Coronary artery (tissue), 2 donors: ENCODE results near the gene SLCO4C1.
"Not testable (repeated sequence)": the region's sequence is repeated elsewhere in the genome, so short reads cannot be mapped to it uniquely, and the experiment has no call there.

Experiments used
- DNase-seq: peaks from one replicate; pipeline ENCODE4 v3.0.0-alpha.2; 2017; ENCODE audit warnings: low spot score
- H3K27ac ChIP-seq, 2 donors: fragments of 200-600 bp; sonication (generic); one replicate each; pipeline ENCODE4 v1.5.1; 2016 to 2019
- H3K4me3 ChIP-seq: fragments of 200-600 bp; sonication (generic); 2 replicates; pipeline ENCODE4 v1.5.1; 2016; ENCODE audit warnings: mild to moderate bottlenecking, moderate library complexity
- TF ChIP-seq, protein P1 (sequence below): fragments of 200-600 bp; sonication (generic); IDR thresholded peaks from one replicate; pipeline ENCODE4 v1.5.1; 2019; ENCODE audit warnings: antibody characterized with exemption

Gene SLCO4C1, protein sequence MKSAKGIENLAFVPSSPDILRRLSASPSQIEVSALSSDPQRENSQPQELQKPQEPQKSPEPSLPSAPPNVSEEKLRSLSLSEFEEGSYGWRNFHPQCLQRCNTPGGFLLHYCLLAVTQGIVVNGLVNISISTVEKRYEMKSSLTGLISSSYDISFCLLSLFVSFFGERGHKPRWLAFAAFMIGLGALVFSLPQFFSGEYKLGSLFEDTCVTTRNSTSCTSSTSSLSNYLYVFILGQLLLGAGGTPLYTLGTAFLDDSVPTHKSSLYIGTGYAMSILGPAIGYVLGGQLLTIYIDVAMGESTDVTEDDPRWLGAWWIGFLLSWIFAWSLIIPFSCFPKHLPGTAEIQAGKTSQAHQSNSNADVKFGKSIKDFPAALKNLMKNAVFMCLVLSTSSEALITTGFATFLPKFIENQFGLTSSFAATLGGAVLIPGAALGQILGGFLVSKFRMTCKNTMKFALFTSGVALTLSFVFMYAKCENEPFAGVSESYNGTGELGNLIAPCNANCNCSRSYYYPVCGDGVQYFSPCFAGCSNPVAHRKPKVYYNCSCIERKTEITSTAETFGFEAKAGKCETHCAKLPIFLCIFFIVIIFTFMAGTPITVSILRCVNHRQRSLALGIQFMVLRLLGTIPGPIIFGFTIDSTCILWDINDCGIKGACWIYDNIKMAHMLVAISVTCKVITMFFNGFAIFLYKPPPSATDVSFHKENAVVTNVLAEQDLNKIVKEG

DNA sequence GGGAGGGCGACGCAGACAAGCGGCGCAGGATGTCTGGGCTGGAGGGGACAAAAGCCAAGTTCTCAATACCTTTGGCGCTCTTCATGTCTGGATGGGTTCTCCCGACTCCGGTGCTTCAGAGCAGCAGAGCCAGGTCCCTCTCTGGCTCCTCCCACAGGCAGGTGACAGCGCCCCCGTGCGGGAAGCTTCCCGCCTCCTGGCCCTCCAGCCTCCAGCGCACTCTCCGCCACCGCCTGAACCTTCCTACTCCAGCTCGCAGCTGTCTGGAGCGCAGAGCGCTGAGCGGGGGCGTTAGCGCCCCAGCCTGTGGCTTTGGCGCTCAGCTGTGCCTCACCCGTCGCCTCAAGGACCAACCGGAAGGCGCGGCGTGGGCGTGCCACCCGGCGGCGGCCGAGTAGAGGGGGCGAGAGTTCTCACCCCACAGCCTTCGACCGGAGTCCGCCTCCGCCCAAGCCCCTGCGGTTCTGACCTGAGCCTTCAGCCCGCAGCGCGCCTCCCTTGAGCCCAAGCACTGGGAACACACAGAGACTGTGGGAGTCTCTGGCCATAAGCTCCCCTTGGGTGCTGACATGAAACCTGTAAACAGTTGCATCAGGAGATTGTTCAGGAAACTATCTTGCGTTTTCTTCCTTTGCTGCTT is at the start of gene SLCO4C1:
Gene SLCO4C1 (minus strand): TSS at position 107 of the 640 bp plus-strand sequence. CDS start 22 bp downstream, at position 85.
- Histone ChIP-seq H3K27ac (no peak within 1 kb of the TSS), H3K4me3 (peak within 1 kb of the TSS; percentile 67)
- no peak for DNase-seq
- TF ChIP-seq, protein P1, sequence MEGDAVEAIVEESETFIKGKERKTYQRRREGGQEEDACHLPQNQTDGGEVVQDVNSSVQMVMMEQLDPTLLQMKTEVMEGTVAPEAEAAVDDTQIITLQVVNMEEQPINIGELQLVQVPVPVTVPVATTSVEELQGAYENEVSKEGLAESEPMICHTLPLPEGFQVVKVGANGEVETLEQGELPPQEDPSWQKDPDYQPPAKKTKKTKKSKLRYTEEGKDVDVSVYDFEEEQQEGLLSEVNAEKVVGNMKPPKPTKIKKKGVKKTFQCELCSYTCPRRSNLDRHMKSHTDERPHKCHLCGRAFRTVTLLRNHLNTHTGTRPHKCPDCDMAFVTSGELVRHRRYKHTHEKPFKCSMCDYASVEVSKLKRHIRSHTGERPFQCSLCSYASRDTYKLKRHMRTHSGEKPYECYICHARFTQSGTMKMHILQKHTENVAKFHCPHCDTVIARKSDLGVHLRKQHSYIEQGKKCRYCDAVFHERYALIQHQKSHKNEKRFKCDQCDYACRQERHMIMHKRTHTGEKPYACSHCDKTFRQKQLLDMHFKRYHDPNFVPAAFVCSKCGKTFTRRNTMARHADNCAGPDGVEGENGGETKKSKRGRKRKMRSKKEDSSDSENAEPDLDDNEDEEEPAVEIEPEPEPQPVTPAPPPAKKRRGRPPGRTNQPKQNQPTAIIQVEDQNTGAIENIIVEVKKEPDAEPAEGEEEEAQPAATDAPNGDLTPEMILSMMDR, result no peak

DNA sequence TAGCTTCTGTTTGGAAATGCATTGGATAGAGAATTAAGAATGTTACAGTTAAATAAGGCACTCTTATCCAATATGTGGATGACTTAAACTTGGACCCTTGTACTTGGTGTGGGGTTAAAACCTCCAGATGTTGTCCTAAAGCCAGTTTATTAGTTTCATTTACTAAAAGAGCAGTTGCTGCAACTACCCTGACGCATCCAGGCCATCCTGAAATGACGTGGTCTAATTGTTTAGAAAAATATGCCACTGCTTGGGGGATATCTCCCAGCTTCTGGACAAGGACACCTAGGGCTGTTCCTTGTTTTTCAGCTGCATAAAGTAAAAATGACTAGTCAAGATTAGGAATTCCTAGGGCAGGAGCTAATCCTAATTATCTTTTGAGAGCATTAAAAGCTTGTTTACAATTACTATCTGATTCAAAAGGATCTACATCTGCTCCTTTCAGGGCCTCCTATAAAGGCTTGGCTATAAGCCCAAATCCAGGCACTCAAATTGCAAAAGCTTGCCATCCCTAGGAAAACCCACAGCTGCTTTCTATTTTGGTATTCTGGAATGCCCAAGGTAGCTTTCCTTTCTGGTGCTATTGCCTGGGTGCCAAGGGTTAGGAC is 45.7 kb upstream of the SLCO4C1 start:
- DNase-seq, result no peak
- TF ChIP-seq, protein P1, result no peak
- Histone ChIP-seq H3K4me3 (no peak overlapping the region), H3K27ac (no peak overlapping the region)

DNA sequence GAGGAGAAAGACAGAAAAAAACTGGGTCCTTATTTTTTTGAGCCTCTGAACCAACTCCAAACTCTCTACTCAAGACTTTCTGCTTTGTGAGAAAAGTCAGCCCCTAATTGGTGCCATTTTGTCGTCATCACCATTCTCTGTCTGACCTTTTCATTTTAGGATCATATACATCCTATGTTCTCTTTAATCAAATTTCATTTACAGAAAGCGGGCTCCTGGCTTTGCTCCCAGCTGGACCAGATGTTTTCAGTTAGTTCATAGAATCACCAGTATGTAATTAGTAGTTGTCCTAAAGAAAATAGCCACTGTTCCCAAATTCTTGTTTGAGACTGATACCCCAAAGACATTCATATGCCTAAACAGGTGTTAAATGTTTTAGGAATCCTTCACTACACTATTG is 28.6 kb upstream of the SLCO4C1 start:
- H3K4me3 ChIP-seq, result no peak overlapping the region
- TF ChIP-seq, protein P1, result no peak
- DNase-seq, result no peak
- H3K27ac ChIP-seq, result no peak overlapping the region

DNA sequence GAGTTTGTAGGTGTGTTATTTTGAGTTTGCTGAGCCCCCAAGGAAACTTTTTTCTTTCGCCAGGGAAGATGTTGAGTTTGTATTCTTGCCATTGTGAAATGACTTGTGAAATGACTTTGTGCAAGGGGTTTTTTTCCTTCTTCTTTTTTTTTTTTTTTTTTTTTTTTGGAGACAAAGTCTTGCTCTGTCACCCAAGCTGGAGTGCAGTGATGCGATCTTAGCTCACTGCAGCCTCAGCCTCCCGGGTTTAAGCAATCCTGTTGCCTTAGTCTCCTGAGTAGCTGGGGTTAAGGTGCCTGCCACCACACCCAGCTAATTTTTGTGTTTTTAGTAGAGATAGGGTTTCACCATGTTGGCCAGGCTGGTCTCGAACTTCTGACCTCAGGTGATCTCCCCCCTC is 22.7 kb upstream of the SLCO4C1 start:
- not testable (repeated sequence) for H3K4me3 ChIP-seq, H3K27ac ChIP-seq, DNase-seq

DNA sequence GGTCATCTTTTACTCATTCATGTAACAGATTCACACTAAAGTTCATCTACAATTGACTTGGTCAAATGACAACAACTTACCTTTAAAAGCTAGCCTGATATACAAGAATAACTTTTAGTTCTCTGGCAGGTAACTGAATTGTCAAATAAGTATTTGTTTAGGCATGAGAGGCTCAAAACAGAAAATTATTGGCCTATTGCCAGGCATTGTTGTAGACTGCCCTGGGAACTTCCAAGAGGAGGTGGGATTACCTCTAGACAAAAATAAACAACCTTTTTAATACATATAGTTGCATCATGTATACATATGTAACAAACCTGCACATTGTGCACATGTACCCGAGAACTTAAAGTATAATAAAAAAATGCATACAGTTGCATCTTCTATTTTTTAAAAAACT is 18.2 kb upstream of the SLCO4C1 start:
- no peak overlapping the region for H3K4me3 ChIP-seq
- TF ChIP-seq, protein P1, result no peak
- no peak overlapping the region for H3K27ac ChIP-seq
- DNase-seq, result no peak

DNA sequence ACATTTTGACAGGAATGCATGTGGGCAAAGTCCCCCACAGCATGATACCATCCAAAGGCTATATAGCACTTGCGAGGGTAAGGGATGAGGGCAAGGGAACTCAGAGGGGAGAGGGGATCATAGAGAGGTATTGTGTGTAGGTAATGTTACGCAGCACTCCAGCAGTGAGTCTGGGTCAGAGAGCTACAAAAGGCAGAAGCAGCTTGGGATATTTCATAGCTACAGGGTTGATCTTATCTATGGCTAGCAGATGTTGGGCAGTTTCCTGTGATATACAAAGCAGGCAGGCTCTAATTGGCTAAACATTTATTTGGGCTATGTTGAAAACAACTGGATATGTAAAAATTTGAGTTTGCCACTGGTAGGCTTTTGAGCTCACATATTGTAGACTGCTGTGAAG is 17.8 kb upstream of the SLCO4C1 start:
- TF ChIP-seq, protein P1, result no peak
- no peak overlapping the region for H3K27ac ChIP-seq
- DNase-seq, result no peak

More for the DNA sequence above, 17.8 kb upstream of the SLCO4C1 start:
- H3K4me3 ChIP-seq, result no peak overlapping the region
